ENCODE results near the gene TMEM108. TPM values are rescaled to one million over a fixed set of nuclear protein-coding genes. Genes with fewer than 3 reads are reported as not detected.

TMEM108 gene
- polyA plus RNA-seq, 1 donor (not counting 4 experiments of a cell fraction or from before 2014, with no cell fraction given), result not detected

DNA sequence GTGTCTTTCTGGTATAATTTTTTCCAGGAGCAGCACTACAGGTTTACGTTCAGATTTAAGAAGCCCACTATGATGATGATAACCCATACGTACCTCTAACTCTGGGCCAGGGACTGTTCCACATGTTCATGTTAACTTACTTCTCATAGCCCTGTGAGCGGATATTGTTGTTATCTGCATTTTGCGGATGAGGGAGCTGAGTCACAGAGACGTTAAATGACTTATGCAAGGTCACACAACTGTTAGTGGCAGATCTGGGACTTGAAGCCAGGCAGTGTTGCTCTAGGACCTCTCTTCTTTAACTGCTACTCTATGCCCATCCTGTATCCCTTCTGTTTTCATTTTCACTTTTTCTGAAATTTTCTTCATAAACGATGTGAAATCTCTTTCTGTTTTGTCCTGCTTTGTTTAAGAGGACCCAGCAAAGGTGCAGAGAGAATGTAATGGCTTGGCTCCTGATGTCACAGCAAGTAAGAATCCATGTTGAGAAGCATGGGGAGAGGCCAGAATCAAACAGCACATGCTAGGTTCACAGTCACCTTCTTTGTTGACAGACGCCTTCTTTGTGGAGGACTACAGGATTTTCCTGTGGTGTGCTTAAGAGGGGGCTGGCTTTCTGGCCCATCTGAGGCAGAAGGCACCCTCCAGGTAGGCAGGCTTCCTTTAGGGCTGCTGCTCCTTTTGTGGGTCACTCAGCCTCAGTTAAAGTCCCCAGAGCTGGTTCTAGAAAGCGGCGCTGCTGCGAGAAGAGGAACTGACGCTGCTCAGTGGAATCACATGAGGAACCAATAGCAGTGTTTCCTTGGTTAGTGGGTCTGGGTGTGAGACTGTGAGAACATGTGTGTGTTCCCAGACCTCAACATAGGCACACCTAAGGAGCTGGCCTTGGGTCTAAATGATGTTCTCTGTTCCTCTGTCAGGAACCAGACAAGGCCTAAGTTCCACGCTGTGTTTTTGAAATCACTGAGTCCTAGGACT is 121.6 kb downstream of the TMEM108 start:
- no peak for TF ChIP-seq EZH2 (IDR thresholded peaks at IDR 0.05; ENCODE audit: low read length)
- TF ChIP-seq, protein P1, sequence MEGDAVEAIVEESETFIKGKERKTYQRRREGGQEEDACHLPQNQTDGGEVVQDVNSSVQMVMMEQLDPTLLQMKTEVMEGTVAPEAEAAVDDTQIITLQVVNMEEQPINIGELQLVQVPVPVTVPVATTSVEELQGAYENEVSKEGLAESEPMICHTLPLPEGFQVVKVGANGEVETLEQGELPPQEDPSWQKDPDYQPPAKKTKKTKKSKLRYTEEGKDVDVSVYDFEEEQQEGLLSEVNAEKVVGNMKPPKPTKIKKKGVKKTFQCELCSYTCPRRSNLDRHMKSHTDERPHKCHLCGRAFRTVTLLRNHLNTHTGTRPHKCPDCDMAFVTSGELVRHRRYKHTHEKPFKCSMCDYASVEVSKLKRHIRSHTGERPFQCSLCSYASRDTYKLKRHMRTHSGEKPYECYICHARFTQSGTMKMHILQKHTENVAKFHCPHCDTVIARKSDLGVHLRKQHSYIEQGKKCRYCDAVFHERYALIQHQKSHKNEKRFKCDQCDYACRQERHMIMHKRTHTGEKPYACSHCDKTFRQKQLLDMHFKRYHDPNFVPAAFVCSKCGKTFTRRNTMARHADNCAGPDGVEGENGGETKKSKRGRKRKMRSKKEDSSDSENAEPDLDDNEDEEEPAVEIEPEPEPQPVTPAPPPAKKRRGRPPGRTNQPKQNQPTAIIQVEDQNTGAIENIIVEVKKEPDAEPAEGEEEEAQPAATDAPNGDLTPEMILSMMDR (optimal IDR thresholded peaks at IDR 0.05 in 1 of 3, IDR thresholded peaks at IDR 0.05 in 1 of 3, conservative IDR thresholded peaks at IDR 0.05 in 1 of 3; ENCODE audit: extremely low read depth in 1 of 3, insufficient read depth in 2 of 3, low read length in 3 of 3), result no peak
- Histone ChIP-seq H3K79me2 (ENCODE audit: control insufficient read depth, insufficient read depth, low read length) (no peaks in the 10 kb centered on the region), H3K27me3 (ENCODE audit: control insufficient read depth, extremely low read depth, insufficient read depth, low read length) (no peaks in the 10 kb centered on the region), H3K4me3 (ENCODE audit: control insufficient read depth in 2 of 3, extremely low read depth in 1 of 3, insufficient read depth in 2 of 3, low read depth in 1 of 3, low read length in 3 of 3) (no peak overlapping the region), H3K9me3 (ENCODE audit: control insufficient read depth, low read depth, low read length) (no peaks in the 10 kb centered on the region), H3K36me3 (ENCODE audit: control insufficient read depth in 2 of 2, extremely low read depth in 1 of 2, insufficient read depth in 2 of 2, low read length in 2 of 2) (no peaks in the 10 kb centered on the region), H4K20me1 (ENCODE audit: control insufficient read depth, extremely low read depth, insufficient read depth, low read length) (no peaks in the 10 kb centered on the region), H3K4me2 (ENCODE audit: control insufficient read depth, extremely low read depth, insufficient read depth, low read depth, low read length) (no peak overlapping the region), H3K9ac (ENCODE audit: control insufficient read depth, extremely low read depth, insufficient read depth, low read length) (no peak overlapping the region), H2AFZ (ENCODE audit: control insufficient read depth, low read length) (no peak overlapping the region), H3K9me1 (ENCODE audit: control insufficient read depth, extremely low read depth, insufficient read depth, low read length) (no peaks in the 10 kb centered on the region), H3K27ac (ENCODE audit: control insufficient read depth, insufficient read depth, low read length) (no peak overlapping the region), H3K4me1 (ENCODE audit: control insufficient read depth, extremely low read depth, insufficient read depth, low read length) (no peaks in the 10 kb centered on the region)
- FAIRE-seq (no peak), DNase-seq (ENCODE audit: low read depth, low spot score) (no peak)
- dilution Hi-C loops (cut with MboI; ENCODE audit: extremely low pct_ligation_motif_present, low sequenced_read_pairs), result no loop called here

DNA sequence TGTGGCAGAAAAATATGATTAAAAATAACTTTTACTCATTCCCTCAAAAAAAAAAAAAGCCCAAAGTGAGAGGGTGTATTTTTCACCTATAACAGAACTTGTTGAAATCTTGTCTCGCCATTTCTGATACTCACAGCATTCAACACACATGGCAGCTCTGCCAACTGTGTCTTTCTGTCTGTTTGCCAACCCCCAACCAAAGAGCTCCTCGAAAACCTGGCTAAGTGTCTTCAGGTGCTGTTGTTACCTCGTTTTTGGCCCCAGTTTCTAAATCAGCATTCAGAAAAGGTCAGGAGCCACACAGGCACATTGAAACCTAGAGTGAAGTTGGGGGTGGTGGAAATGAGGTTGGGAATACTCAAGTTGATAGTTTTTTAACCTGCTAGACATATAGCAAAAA is 123.5 kb downstream of the TMEM108 start:
- no peak for DNase-seq (ENCODE audit: low read depth, low spot score)

More for the DNA sequence above, 123.5 kb downstream of the TMEM108 start:
- Histone ChIP-seq H3K36me3 (ENCODE audit: control insufficient read depth in 2 of 2, extremely low read depth in 1 of 2, insufficient read depth in 2 of 2, low read length in 2 of 2) (no peaks in the 10 kb centered on the region), H3K9ac (ENCODE audit: control insufficient read depth, extremely low read depth, insufficient read depth, low read length) (no peak overlapping the region), H3K4me3 (ENCODE audit: control insufficient read depth in 2 of 3, extremely low read depth in 1 of 3, insufficient read depth in 2 of 3, low read depth in 1 of 3, low read length in 3 of 3) (no peak overlapping the region), H3K27me3 (ENCODE audit: control insufficient read depth, extremely low read depth, insufficient read depth, low read length) (no peaks in the 10 kb centered on the region), H3K79me2 (ENCODE audit: control insufficient read depth, insufficient read depth, low read length) (no peaks in the 10 kb centered on the region), H4K20me1 (ENCODE audit: control insufficient read depth, extremely low read depth, insufficient read depth, low read length) (no peaks in the 10 kb centered on the region), H2AFZ (ENCODE audit: control insufficient read depth, low read length) (no peak overlapping the region), H3K9me1 (ENCODE audit: control insufficient read depth, extremely low read depth, insufficient read depth, low read length) (no peaks in the 10 kb centered on the region), H3K9me3 (ENCODE audit: control insufficient read depth, low read depth, low read length) (no peaks in the 10 kb centered on the region), H3K4me2 (ENCODE audit: control insufficient read depth, extremely low read depth, insufficient read depth, low read depth, low read length) (no peak overlapping the region), H3K27ac (ENCODE audit: control insufficient read depth, insufficient read depth, low read length) (no peak overlapping the region), H3K4me1 (ENCODE audit: control insufficient read depth, extremely low read depth, insufficient read depth, low read length) (no peaks in the 10 kb centered on the region)
- TF ChIP-seq, protein P1 (optimal IDR thresholded peaks at IDR 0.05 in 1 of 3, IDR thresholded peaks at IDR 0.05 in 1 of 3, conservative IDR thresholded peaks at IDR 0.05 in 1 of 3; ENCODE audit: extremely low read depth in 1 of 3, insufficient read depth in 2 of 3, low read length in 3 of 3), result no peak
- no peak for TF ChIP-seq EZH2 (IDR thresholded peaks at IDR 0.05; ENCODE audit: low read length)
- dilution Hi-C loops (cut with MboI; ENCODE audit: extremely low pct_ligation_motif_present, low sequenced_read_pairs), result no loop called here
- no peak for FAIRE-seq

Measured in keratinocyte (primary cell).